Measurements from ENCODE around the gene KRT39. TPM values are rescaled to one million over a fixed set of nuclear protein-coding genes. Genes with fewer than 3 reads are reported as not detected.
"Not testable (repeated sequence)": the region's sequence is repeated elsewhere in the genome, so short reads cannot be mapped to it uniquely, and the experiment has no call there.

Gene KRT39
- total RNA-seq, 4 donors from 2014 or later: not detected

- 30 to 49% methylated on average over 4 of the region's 4 CpGs for WGBS, 2 donors (ENCODE audit: low coverage in 1 of 2)
- no peak overlapping the region for H3K4me3 ChIP-seq
Observed at GRCh38 chr17:41003926-41004325, 37.2 kb upstream of the KRT39 start.

GRCh38 chr17:41002814-41003213 is 36.1 kb upstream of the KRT39 start:
- H3K36me3 ChIP-seq: no peaks in the 10 kb centered on the region
- TF ChIP-seq CTCF (IDR thresholded peaks at IDR 0.05): no peak
- no peak for TF ChIP-seq EP300 (IDR thresholded peaks at IDR 0.05)
- TF ChIP-seq POLR2AphosphoS5 (IDR thresholded peaks at IDR 0.05): no peak
- TF ChIP-seq POLR2A (IDR thresholded peaks at IDR 0.05): no peak
- H3K9me3 ChIP-seq: no peaks in the 10 kb centered on the region
- no peak overlapping the region for H3K27ac ChIP-seq
- peaks cover 16% of the 10 kb centered on the region for H3K27me3 ChIP-seq
- H3K4me3 ChIP-seq: no peak overlapping the region
- H3K4me1 ChIP-seq: no peaks in the 10 kb centered on the region
- 50 to 68% methylated on average over 5 of the region's 5 CpGs for WGBS, 2 donors (ENCODE audit: low coverage in 1 of 2)
- no peak for ATAC-seq

More at GRCh38 chr17:41003926-41004325, 37.2 kb upstream of the KRT39 start:
- no peak overlapping the region for H3K27ac ChIP-seq
- ATAC-seq: no peak
- H3K4me1 ChIP-seq: no peaks in the 10 kb centered on the region
- no peaks in the 10 kb centered on the region for H3K36me3 ChIP-seq
- no peaks in the 10 kb centered on the region for H3K9me3 ChIP-seq
- H3K27me3 ChIP-seq: peaks cover 15% of the 10 kb centered on the region
- TF ChIP-seq CTCF (IDR thresholded peaks at IDR 0.05) (no peak), POLR2AphosphoS5 (IDR thresholded peaks at IDR 0.05) (no peak), POLR2A (IDR thresholded peaks at IDR 0.05) (no peak), EP300 (IDR thresholded peaks at IDR 0.05) (no peak)

- 43 to 80% methylated on average over 1 to 2 of the region's 4 CpGs for WGBS, 2 donors (ENCODE audit: low coverage in 1 of 2)
- no peaks in the 10 kb centered on the region for H3K36me3 ChIP-seq
- H3K9me3 ChIP-seq: no peaks in the 10 kb centered on the region
- H3K27me3 ChIP-seq: peaks cover 27% of the 10 kb centered on the region
- no peak overlapping the region for H3K4me3 ChIP-seq
- no peak for TF ChIP-seq CTCF (IDR thresholded peaks at IDR 0.05)
- H3K4me1 ChIP-seq: no peaks in the 10 kb centered on the region
- no peak for ATAC-seq
- no peak overlapping the region for H3K27ac ChIP-seq
Observed at GRCh38 chr17:41001795-41002194, 35.0 kb upstream of the KRT39 start.

GRCh38 chr17:40999563-40999962 is 32.8 kb upstream of the KRT39 start, which contains the start of gene KRTAP3-2:
Gene KRTAP3-2, minus strand, starts transcription at chr17:40999906. Its CDS starts 53 bp downstream, at chr17:40999853.
- not testable (repeated sequence) for H3K9me3 ChIP-seq, H3K27ac ChIP-seq, ATAC-seq, H3K36me3 ChIP-seq, H3K4me1 ChIP-seq, H3K4me3 ChIP-seq
- WGBS, 2 donors (ENCODE audit: low coverage in 1 of 2): 79 to 83% methylated on average over 2 to 4 of the region's 6 CpGs
- peaks cover 32% of the 10 kb centered on the region for H3K27me3 ChIP-seq

- H3K36me3 ChIP-seq: no peaks in the 10 kb centered on the region
- H3K27ac ChIP-seq: no peak overlapping the region
- 49 to 62% methylated on average over 2 of the region's 2 CpGs for WGBS, 2 donors (ENCODE audit: low coverage in 1 of 2)
- no peak for ATAC-seq
- no peaks in the 10 kb centered on the region for H3K9me3 ChIP-seq
- TF ChIP-seq EP300 (IDR thresholded peaks at IDR 0.05) (no peak), POLR2AphosphoS5 (IDR thresholded peaks at IDR 0.05) (no peak), POLR2A (IDR thresholded peaks at IDR 0.05) (no peak), CTCF (IDR thresholded peaks at IDR 0.05) (no peak)
- H3K4me1 ChIP-seq: no peaks in the 10 kb centered on the region
- H3K4me3 ChIP-seq: no peak overlapping the region
- peaks cover 45% of the 10 kb centered on the region for H3K27me3 ChIP-seq
Observed at GRCh38 chr17:40997361-40997760, 30.6 kb upstream of the KRT39 start.
